ENCODE results near the gene ZACN.

GRCh38 chr17:76120658-76121008, 41.7 kb downstream of the ZACN start:
- no peak for TF ChIP-seq CTCF (IDR thresholded peaks at IDR 0.05)
- TF ChIP-seq POLR2A (IDR thresholded peaks at IDR 0.05): no peak
